Keratinocyte (primary cell): ENCODE measurements around the gene WNT7B.

Experiments
- EZH2 ChIP-seq: IDR thresholded peaks from one replicate; pipeline ENCODE4 v1.6.1; 2012; ENCODE audit warnings: inconsistent platforms, mild to moderate bottlenecking, low read length, moderate library complexity
- TF ChIP-seq, protein P1 (sequence below), 3 experiments: IDR thresholded peaks in 1 of 3; conservative IDR thresholded peaks in 1 of 3; optimal IDR thresholded peaks in 1 of 3; 2 replicates in 2 of 3; 3 replicates in 1 of 3; pipeline versions ENCODE3 to v1.5.1; 2011; ENCODE audit warnings: low read length in 3 of 3, mild to moderate bottlenecking in 3 of 3, moderate library complexity in 2 of 3, control low read depth in 1 of 3, inconsistent platforms in 1 of 3; ENCODE audit not compliant: insufficient read depth in 2 of 3; ENCODE audit errors: extremely low read depth in 1 of 3

DNA sequence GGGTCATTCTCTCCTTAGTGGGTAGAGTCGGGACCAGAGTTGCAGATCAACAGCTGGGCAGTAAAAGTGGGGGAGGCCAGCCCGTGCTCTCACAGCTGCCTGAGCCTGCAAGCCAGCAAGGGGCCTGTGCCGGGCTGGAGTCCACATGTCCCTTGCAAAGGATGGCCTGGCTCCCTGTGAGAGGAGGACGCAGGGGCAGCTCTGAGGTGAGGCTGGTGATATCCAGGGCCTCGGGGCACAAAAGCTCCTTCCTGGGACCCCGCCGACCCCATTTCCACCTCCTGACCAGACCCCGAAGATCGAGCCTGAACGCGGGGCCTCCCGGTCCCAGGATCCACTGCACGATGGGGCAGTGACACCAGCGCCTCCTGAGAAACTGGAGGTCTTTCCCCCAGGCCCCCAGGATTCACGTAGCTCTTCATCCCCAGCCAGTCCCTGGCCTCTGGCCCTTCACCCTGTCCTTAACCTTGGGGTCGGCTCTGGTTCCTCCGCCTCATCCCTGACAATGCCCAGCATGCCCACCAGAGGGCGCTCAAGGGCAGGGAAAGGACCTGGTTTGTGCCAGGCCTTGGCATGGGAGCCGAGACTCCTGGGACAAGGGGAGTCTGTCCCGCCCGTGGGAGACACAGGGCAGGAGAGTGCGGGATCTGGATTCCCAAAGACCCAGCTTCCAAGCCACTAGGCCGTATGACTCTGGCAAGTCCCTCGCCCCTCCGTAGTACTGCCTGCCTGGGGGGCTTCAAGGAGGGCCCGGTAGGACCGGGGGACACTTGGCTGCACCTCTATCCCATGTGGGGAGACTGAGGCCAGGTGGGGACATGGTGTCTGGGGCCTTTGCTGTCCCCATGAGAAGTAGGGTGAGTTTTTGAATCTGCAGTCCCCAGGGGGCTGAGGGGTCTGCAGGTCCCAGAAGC lies 17.8 kb upstream of the WNT7B start:
- TF ChIP-seq EZH2: no peak
- TF ChIP-seq, protein P1, sequence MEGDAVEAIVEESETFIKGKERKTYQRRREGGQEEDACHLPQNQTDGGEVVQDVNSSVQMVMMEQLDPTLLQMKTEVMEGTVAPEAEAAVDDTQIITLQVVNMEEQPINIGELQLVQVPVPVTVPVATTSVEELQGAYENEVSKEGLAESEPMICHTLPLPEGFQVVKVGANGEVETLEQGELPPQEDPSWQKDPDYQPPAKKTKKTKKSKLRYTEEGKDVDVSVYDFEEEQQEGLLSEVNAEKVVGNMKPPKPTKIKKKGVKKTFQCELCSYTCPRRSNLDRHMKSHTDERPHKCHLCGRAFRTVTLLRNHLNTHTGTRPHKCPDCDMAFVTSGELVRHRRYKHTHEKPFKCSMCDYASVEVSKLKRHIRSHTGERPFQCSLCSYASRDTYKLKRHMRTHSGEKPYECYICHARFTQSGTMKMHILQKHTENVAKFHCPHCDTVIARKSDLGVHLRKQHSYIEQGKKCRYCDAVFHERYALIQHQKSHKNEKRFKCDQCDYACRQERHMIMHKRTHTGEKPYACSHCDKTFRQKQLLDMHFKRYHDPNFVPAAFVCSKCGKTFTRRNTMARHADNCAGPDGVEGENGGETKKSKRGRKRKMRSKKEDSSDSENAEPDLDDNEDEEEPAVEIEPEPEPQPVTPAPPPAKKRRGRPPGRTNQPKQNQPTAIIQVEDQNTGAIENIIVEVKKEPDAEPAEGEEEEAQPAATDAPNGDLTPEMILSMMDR (optimal IDR thresholded peaks at IDR 0.05 in 1 of 3, IDR thresholded peaks at IDR 0.05 in 1 of 3, conservative IDR thresholded peaks at IDR 0.05 in 1 of 3; ENCODE audit: extremely low read depth in 1 of 3, insufficient read depth in 2 of 3, low read length in 3 of 3): peak; percentile 93 to 95 (median 94)
